H1 (cell line): Measurements from ENCODE around the gene SLC43A3. TPM values are rescaled to one million over a fixed set of nuclear protein-coding genes. Genes with fewer than 3 reads are reported as not detected.

ENCODE experiments used
- HDAC6 ChIP-seq: IDR thresholded peaks from one replicate; pipeline ENCODE4 v1.7.1; 2012; ENCODE audit warnings: low read depth, mild to moderate bottlenecking, inconsistent platforms, low read length, moderate library complexity
- polyA plus RNA-seq, 7 experiments: library from polyadenylated mRNA; depleted of rRNA in 3 of 7; stranded (reverse) in 5 of 7; unstranded in 2 of 7; fragments of >200 nt in 5 of 7; fragments of 200-250 nt in 2 of 7; gene quantifications; 1 replicate in 5 of 7; 2 replicates in 1 of 7; 4 replicates in 1 of 7; pipeline versions ENCODE4 v1.2.1 to v1.2.3, GENCODE V29; 2011 to 2013; ENCODE audit warnings: missing spikeins in 2 of 7, mixed read lengths in 2 of 7
- total RNA-seq: library from RNA; stranded (reverse); fragmentation: NEBNext Ultra II Directional; extraction: Animal tissue kit (Norgen Biotek cat#: 25700); gene quantifications from 2 replicates; pipeline ENCODE4 v1.2.1, GENCODE V29; 2021
- TF ChIP-seq, protein P1 (sequence below): fragments of 300-600 bp; sonication (generic); IDR thresholded peaks from 2 replicates; pipeline ENCODE4 v1.7.1; 2012; ENCODE audit warnings: low read length, moderate library complexity, mild to moderate bottlenecking, inconsistent platforms; ENCODE audit not compliant: insufficient replicate concordance

The SLC43A3 gene
- total and polyA plus RNA-seq, 2 of the 8 experiments (the other 6 are each of a cell fraction or from before 2014, with no cell fraction given), result 31.8 to 67.8 TPM

DNA sequence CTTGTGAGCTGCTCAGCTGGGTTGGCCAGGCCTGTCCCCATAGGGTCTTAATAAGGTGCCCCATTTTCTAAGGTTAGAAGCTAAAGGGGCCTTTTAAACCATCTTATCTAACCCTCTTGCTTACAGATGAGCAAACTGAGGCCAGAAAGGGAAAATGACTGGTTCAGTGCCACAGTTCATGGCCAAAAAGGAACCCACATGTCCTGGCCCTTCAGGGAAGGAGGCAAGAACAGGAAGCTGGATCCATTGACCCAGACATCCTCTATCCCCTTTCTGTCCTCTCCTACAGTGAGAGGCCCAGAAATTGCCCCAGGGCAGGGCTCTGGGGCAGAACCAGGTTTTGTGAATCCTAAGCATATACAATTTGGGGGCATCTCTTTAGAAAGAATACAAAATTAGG, 56.0 kb downstream of the SLC43A3 start (continued):
- TF ChIP-seq, protein P1, sequence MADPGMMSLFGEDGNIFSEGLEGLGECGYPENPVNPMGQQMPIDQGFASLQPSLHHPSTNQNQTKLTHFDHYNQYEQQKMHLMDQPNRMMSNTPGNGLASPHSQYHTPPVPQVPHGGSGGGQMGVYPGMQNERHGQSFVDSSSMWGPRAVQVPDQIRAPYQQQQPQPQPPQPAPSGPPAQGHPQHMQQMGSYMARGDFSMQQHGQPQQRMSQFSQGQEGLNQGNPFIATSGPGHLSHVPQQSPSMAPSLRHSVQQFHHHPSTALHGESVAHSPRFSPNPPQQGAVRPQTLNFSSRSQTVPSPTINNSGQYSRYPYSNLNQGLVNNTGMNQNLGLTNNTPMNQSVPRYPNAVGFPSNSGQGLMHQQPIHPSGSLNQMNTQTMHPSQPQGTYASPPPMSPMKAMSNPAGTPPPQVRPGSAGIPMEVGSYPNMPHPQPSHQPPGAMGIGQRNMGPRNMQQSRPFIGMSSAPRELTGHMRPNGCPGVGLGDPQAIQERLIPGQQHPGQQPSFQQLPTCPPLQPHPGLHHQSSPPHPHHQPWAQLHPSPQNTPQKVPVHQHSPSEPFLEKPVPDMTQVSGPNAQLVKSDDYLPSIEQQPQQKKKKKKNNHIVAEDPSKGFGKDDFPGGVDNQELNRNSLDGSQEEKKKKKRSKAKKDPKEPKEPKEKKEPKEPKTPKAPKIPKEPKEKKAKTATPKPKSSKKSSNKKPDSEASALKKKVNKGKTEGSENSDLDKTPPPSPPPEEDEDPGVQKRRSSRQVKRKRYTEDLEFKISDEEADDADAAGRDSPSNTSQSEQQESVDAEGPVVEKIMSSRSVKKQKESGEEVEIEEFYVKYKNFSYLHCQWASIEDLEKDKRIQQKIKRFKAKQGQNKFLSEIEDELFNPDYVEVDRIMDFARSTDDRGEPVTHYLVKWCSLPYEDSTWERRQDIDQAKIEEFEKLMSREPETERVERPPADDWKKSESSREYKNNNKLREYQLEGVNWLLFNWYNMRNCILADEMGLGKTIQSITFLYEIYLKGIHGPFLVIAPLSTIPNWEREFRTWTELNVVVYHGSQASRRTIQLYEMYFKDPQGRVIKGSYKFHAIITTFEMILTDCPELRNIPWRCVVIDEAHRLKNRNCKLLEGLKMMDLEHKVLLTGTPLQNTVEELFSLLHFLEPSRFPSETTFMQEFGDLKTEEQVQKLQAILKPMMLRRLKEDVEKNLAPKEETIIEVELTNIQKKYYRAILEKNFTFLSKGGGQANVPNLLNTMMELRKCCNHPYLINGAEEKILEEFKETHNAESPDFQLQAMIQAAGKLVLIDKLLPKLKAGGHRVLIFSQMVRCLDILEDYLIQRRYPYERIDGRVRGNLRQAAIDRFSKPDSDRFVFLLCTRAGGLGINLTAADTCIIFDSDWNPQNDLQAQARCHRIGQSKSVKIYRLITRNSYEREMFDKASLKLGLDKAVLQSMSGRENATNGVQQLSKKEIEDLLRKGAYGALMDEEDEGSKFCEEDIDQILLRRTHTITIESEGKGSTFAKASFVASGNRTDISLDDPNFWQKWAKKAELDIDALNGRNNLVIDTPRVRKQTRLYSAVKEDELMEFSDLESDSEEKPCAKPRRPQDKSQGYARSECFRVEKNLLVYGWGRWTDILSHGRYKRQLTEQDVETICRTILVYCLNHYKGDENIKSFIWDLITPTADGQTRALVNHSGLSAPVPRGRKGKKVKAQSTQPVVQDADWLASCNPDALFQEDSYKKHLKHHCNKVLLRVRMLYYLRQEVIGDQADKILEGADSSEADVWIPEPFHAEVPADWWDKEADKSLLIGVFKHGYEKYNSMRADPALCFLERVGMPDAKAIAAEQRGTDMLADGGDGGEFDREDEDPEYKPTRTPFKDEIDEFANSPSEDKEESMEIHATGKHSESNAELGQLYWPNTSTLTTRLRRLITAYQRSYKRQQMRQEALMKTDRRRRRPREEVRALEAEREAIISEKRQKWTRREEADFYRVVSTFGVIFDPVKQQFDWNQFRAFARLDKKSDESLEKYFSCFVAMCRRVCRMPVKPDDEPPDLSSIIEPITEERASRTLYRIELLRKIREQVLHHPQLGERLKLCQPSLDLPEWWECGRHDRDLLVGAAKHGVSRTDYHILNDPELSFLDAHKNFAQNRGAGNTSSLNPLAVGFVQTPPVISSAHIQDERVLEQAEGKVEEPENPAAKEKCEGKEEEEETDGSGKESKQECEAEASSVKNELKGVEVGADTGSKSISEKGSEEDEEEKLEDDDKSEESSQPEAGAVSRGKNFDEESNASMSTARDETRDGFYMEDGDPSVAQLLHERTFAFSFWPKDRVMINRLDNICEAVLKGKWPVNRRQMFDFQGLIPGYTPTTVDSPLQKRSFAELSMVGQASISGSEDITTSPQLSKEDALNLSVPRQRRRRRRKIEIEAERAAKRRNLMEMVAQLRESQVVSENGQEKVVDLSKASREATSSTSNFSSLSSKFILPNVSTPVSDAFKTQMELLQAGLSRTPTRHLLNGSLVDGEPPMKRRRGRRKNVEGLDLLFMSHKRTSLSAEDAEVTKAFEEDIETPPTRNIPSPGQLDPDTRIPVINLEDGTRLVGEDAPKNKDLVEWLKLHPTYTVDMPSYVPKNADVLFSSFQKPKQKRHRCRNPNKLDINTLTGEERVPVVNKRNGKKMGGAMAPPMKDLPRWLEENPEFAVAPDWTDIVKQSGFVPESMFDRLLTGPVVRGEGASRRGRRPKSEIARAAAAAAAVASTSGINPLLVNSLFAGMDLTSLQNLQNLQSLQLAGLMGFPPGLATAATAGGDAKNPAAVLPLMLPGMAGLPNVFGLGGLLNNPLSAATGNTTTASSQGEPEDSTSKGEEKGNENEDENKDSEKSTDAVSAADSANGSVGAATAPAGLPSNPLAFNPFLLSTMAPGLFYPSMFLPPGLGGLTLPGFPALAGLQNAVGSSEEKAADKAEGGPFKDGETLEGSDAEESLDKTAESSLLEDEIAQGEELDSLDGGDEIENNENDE, result no peak
- TF ChIP-seq HDAC6, result no peak
